GM19395 (cell line): Measurements from ENCODE around the gene RBFOX2.

ENCODE experiments used
- ATAC-seq: cut with Tn5 transposase; IDR thresholded peaks from one replicate; pipeline ENCODE4 v1.9.1; 2021; ENCODE audit warnings: mild to moderate bottlenecking, moderate library complexity; ENCODE audit not compliant: unreplicated experiment

RBFOX2 gene

GRCh38 chr22:35978889-35979288, 49.7 kb downstream of the RBFOX2 start:
- ATAC-seq = no peak

- no peak for ATAC-seq
These were observed 50.4 kb downstream of the RBFOX2 start for GRCh38 chr22:35978201-35978600.

- ATAC-seq = no peak
These were observed 51.5 kb downstream of the RBFOX2 start for GRCh38 chr22:35977136-35977535.

GRCh38 chr22:35973388-35973787, 55.2 kb downstream of the RBFOX2 start:
- no peak for ATAC-seq

- ATAC-seq = no peak
These were observed 56.1 kb downstream of the RBFOX2 start for GRCh38 chr22:35972559-35972958.

GRCh38 chr22:35971456-35972119, 57.0 kb downstream of the RBFOX2 start:
- no peak for ATAC-seq

- no peak for ATAC-seq
These were observed 57.8 kb downstream of the RBFOX2 start for GRCh38 chr22:35970616-35971455.

GRCh38 chr22:35967046-35967397, 61.6 kb downstream of the RBFOX2 start:
- no peak for ATAC-seq

GRCh38 chr22:35966314-35967045, 62.1 kb downstream of the RBFOX2 start:
- no peak for ATAC-seq

GRCh38 chr22:35963237-35963810, 65.3 kb downstream of the RBFOX2 start:
- ATAC-seq = no peak

GRCh38 chr22:35961480-35962295, 66.9 kb downstream of the RBFOX2 start:
- ATAC-seq = no peak

GRCh38 chr22:35960854-35961253, 67.8 kb downstream of the RBFOX2 start:
- no peak for ATAC-seq

GRCh38 chr22:35959121-35959800, 69.4 kb downstream of the RBFOX2 start:
- ATAC-seq = no peak

- ATAC-seq = no peak
These were observed 70.3 kb downstream of the RBFOX2 start for GRCh38 chr22:35958334-35958733.

GRCh38 chr22:35957589-35957988, 71.0 kb downstream of the RBFOX2 start:
- ATAC-seq = no peak

- ATAC-seq = no peak
These were observed 71.8 kb downstream of the RBFOX2 start for GRCh38 chr22:35956850-35957249.

- no peak for ATAC-seq
These were observed 73.1 kb downstream of the RBFOX2 start for GRCh38 chr22:35955546-35955945.

GRCh38 chr22:35952576-35952975, 76.0 kb downstream of the RBFOX2 start:
- ATAC-seq = no peak

GRCh38 chr22:35950262-35950661, 78.4 kb downstream of the RBFOX2 start:
- ATAC-seq = no peak

- no peak for ATAC-seq
These were observed 79.4 kb downstream of the RBFOX2 start for GRCh38 chr22:35949243-35949642.
